ENCODE results near the gene RPL12.

DNA sequence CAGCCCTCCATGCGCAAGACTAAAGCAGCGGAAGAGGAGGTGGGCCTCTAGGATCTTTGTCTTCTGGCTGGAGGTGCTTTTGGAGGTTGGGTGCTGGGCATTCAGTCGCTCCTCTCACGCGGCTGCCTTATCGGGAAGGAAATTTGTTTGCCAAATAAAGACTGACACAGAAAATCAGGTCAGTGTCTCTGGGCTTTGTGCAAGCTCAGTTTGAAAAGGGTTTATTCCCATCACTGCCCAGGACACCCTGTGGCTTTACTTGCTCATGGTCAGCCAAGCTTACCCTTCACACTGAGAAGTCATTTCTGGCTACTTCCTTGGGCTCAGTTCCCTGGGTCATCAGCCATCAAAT lies 43.7 kb downstream of the RPL12 start:
- no peak for TF ChIP-seq EZH2 (IDR thresholded peaks at IDR 0.05; ENCODE audit: borderline replicate concordance, low read depth, low read length, poor library complexity, severe bottlenecking)
- TF ChIP-seq, protein P1, sequence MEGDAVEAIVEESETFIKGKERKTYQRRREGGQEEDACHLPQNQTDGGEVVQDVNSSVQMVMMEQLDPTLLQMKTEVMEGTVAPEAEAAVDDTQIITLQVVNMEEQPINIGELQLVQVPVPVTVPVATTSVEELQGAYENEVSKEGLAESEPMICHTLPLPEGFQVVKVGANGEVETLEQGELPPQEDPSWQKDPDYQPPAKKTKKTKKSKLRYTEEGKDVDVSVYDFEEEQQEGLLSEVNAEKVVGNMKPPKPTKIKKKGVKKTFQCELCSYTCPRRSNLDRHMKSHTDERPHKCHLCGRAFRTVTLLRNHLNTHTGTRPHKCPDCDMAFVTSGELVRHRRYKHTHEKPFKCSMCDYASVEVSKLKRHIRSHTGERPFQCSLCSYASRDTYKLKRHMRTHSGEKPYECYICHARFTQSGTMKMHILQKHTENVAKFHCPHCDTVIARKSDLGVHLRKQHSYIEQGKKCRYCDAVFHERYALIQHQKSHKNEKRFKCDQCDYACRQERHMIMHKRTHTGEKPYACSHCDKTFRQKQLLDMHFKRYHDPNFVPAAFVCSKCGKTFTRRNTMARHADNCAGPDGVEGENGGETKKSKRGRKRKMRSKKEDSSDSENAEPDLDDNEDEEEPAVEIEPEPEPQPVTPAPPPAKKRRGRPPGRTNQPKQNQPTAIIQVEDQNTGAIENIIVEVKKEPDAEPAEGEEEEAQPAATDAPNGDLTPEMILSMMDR (conservative IDR thresholded peaks at IDR 0.05; ENCODE audit: low read depth, low read length): no peak

Measured in A673 (cell line).